DOHH2 (cell line): ENCODE data around the gene PANX2.

Experiments used
- H3F3A ChIP-seq: fragments of 200-600 bp; sonication (generic), shearing (Covaris generic); 2 replicates; pipeline ENCODE4 v1.6.0; 2016; ENCODE audit warnings: antibody characterized with exemption, mild to moderate bottlenecking; ENCODE audit not compliant: control insufficient read depth, insufficient read depth
- H3K27ac ChIP-seq: fragments of 200-600 bp; sonication (generic); 2 replicates; pipeline ENCODE4 v1.5.1; 2014; ENCODE audit warnings: low read depth, mild to moderate bottlenecking, low read length, moderate library complexity
- H3K27me3 ChIP-seq: fragments of 200-600 bp; sonication (generic); 2 replicates; pipeline ENCODE4 v1.6.1; 2014; ENCODE audit warnings: mild to moderate bottlenecking, low read length, mixed read lengths; ENCODE audit not compliant: control insufficient read depth
- H3K36me3 ChIP-seq: fragments of 200-600 bp; sonication (generic); 2 replicates; pipeline ENCODE4 v1.6.1; 2014; ENCODE audit warnings: mild to moderate bottlenecking, low read length, moderate library complexity, mixed read lengths; ENCODE audit not compliant: control insufficient read depth
- H3K4me1 ChIP-seq: fragments of 200-600 bp; sonication (generic); 2 replicates; pipeline ENCODE4 v1.6.1; 2014; ENCODE audit warnings: mild to moderate bottlenecking, low read length, mixed read lengths; ENCODE audit not compliant: control insufficient read depth
- H3K4me2 ChIP-seq: fragments of 200-600 bp; sonication (generic); 2 replicates; pipeline ENCODE4 v1.6.0; 2014; ENCODE audit warnings: mild to moderate bottlenecking, low read length, moderate library complexity
- H3K4me3 ChIP-seq: fragments of 200-600 bp; sonication (generic); 2 replicates; pipeline ENCODE4 v1.5.1; 2014; ENCODE audit warnings: mild to moderate bottlenecking, low read length, mixed read lengths
- H3K79me2 ChIP-seq: fragments of 200-600 bp; sonication (generic); 2 replicates; pipeline ENCODE4 v1.6.1; 2014; ENCODE audit warnings: mild to moderate bottlenecking, low read length, mixed read lengths; ENCODE audit not compliant: control insufficient read depth
- H3K9me2 ChIP-seq: fragments of 200-600 bp; sonication (generic); replicated peaks from 2 replicates; pipeline ENCODE4 v1.6.1; 2014; ENCODE audit warnings: mild to moderate bottlenecking, low read length, mixed read lengths; ENCODE audit not compliant: control insufficient read depth
- H3K9me3 ChIP-seq: fragments of 200-600 bp; sonication (generic); 2 replicates; pipeline ENCODE4 v1.6.1; 2014; ENCODE audit warnings: antibody characterized with exemption, low read length, mixed read lengths; ENCODE audit not compliant: control insufficient read depth, insufficient read depth
- H4K20me1 ChIP-seq: fragments of 200-600 bp; sonication (generic); 2 replicates; pipeline ENCODE4 v1.6.0; 2014; ENCODE audit warnings: low read depth, mild to moderate bottlenecking, antibody characterized with exemption, low read length, moderate library complexity; ENCODE audit not compliant: control insufficient read depth, insufficient read depth
- EZH2phosphoT487 ChIP-seq: fragments of 200-600 bp; sonication (generic); IDR thresholded peaks from 2 replicates; pipeline ENCODE4 v1.6.1; 2017; ENCODE audit warnings: borderline replicate concordance, mild to moderate bottlenecking, antibody characterized with exemption, low read length, moderate library complexity, mixed read lengths
- TF ChIP-seq, protein P1 (sequence below): fragments of 200-600 bp; sonication (generic); IDR thresholded peaks from one replicate; pipeline ENCODE4 v1.5.1; 2014; ENCODE audit warnings: antibody characterized with exemption, mild to moderate bottlenecking, low read depth, low read length; ENCODE audit not compliant: poor library complexity, severe bottlenecking

The PANX2 gene

DNA sequence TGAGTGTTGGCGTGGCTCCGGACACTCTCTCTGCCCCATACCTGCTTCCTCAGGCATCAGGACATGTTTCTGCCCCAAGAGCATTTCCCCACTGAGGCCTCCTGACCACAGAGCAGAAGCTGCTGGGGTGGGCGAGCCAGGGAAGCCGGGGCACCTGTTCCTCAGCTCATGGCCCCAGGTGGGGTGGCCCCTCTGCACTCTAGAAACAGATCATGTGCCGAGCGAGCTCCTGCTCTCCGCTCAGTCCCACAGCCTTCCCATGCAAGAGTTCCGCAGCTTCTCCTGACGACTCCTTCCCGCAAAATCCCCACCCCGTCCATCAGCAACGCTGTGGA lies 22.4 kb upstream of the PANX2 start:
- Histone ChIP-seq H3K27ac (no peak overlapping the region), H3K4me2 (no peak overlapping the region), H4K20me1 (no peaks in the 10 kb centered on the region)

GRCh38 chr22:50148991-50149721 lies 21.4 kb upstream of the PANX2 start:
- no peaks in the 10 kb centered on the region for H3K9me3 ChIP-seq
- no peaks in the 10 kb centered on the region for H4K20me1 ChIP-seq
- TF ChIP-seq, protein P1, sequence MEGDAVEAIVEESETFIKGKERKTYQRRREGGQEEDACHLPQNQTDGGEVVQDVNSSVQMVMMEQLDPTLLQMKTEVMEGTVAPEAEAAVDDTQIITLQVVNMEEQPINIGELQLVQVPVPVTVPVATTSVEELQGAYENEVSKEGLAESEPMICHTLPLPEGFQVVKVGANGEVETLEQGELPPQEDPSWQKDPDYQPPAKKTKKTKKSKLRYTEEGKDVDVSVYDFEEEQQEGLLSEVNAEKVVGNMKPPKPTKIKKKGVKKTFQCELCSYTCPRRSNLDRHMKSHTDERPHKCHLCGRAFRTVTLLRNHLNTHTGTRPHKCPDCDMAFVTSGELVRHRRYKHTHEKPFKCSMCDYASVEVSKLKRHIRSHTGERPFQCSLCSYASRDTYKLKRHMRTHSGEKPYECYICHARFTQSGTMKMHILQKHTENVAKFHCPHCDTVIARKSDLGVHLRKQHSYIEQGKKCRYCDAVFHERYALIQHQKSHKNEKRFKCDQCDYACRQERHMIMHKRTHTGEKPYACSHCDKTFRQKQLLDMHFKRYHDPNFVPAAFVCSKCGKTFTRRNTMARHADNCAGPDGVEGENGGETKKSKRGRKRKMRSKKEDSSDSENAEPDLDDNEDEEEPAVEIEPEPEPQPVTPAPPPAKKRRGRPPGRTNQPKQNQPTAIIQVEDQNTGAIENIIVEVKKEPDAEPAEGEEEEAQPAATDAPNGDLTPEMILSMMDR = peak; percentile 88
- TF ChIP-seq EZH2phosphoT487 = no peak
- H3F3A ChIP-seq = no peaks in the 10 kb centered on the region
- H3K9me2 ChIP-seq = no peaks in the 10 kb centered on the region
- H3K27me3 ChIP-seq = peaks cover under 1% of the 10 kb centered on the region; the same call in 1 of the 2 replicates
- H3K4me2 ChIP-seq = peak overlapping the region; percentile 25; the same call in 1 of the 2 replicates
- H3K79me2 ChIP-seq = no peaks in the 10 kb centered on the region
- no peak overlapping the region for H3K4me3 ChIP-seq
- no peaks in the 10 kb centered on the region for H3K36me3 ChIP-seq
- H3K4me1 ChIP-seq = peaks cover 10% of the 10 kb centered on the region
- no peak overlapping the region for H3K27ac ChIP-seq

More for the DNA sequence above, 22.4 kb upstream of the PANX2 start:
- peaks cover 10% of the 10 kb centered on the region for H3K4me1 ChIP-seq
- no peaks in the 10 kb centered on the region for H3F3A ChIP-seq
- H3K79me2 ChIP-seq = no peaks in the 10 kb centered on the region
- no peak for TF ChIP-seq EZH2phosphoT487
- TF ChIP-seq, protein P1 = no peak
- H3K36me3 ChIP-seq = no peaks in the 10 kb centered on the region
- H3K27me3 ChIP-seq = peaks cover 9% of the 10 kb centered on the region
- no peaks in the 10 kb centered on the region for H3K9me2 ChIP-seq
- H3K4me3 ChIP-seq = no peak overlapping the region
- no peaks in the 10 kb centered on the region for H3K9me3 ChIP-seq

- H3K4me1 ChIP-seq = peaks cover 10% of the 10 kb centered on the region
- no peaks in the 10 kb centered on the region for H3F3A ChIP-seq
- no peaks in the 10 kb centered on the region for H3K9me2 ChIP-seq
- H3K36me3 ChIP-seq = no peaks in the 10 kb centered on the region
- no peak overlapping the region for H3K4me2 ChIP-seq
- H4K20me1 ChIP-seq = no peaks in the 10 kb centered on the region
- no peaks in the 10 kb centered on the region for H3K9me3 ChIP-seq
- TF ChIP-seq, protein P1 = no peak
- no peak for TF ChIP-seq EZH2phosphoT487
- H3K79me2 ChIP-seq = no peaks in the 10 kb centered on the region
- no peaks in the 10 kb centered on the region; the same call in 1 of the 2 replicates for H3K27me3 ChIP-seq
- H3K27ac ChIP-seq = no peak overlapping the region
- H3K4me3 ChIP-seq = no peak overlapping the region
Observed at GRCh38 chr22:50150161-50151129, 20.1 kb upstream of the PANX2 start.
